GM23338 (cell line): ENCODE measurements around the gene SMAD9. TPM values are rescaled to one million over a fixed set of nuclear protein-coding genes. Genes with fewer than 3 reads are reported as not detected.

ENCODE experiments used
- ATAC-seq: fragments of 200-7000 bp; cut with Tn5 transposase; 3 replicates; pipeline ENCODE4 v1.9.1; 2020
- DNase-seq: peaks from one replicate; pipeline ENCODE4 v3.0.0-alpha.2; 2015; ENCODE audit warnings: low spot score
- H2AFZ ChIP-seq: fragments of 200-600 bp; sonication (generic); 2 replicates; pipeline ENCODE4 v1.8.0; 2016; ENCODE audit warnings: antibody characterized with exemption, mild to moderate bottlenecking, moderate library complexity
- H3F3A ChIP-seq: fragments of 200-600 bp; sonication (generic); replicated peaks from 2 replicates; pipeline ENCODE4 v1.8.0; 2017; ENCODE audit warnings: antibody characterized with exemption, mixed run types, low read depth
- H3K27ac ChIP-seq: fragments of 200-600 bp; sonication (generic); 2 replicates; pipeline ENCODE4 v1.6.1; 2016; ENCODE audit warnings: low read depth
- H3K27me3 ChIP-seq: fragments of 200-600 bp; sonication (generic); 2 replicates; pipeline ENCODE4 v1.8.0; 2016; ENCODE audit warnings: mild to moderate bottlenecking, mixed run types, moderate library complexity; ENCODE audit not compliant: insufficient read depth
- H3K36me3 ChIP-seq: fragments of 200-600 bp; sonication (generic); 2 replicates; pipeline ENCODE4 v1.8.0; 2016; ENCODE audit warnings: mild to moderate bottlenecking; ENCODE audit not compliant: insufficient read depth
- H3K4me1 ChIP-seq: fragments of 200-600 bp; sonication (generic); 2 replicates; pipeline ENCODE4 v1.8.0; 2016; ENCODE audit warnings: mild to moderate bottlenecking, moderate library complexity; ENCODE audit not compliant: insufficient read depth
- H3K4me2 ChIP-seq: fragments of 200-600 bp; sonication (generic); 2 replicates; pipeline ENCODE4 v1.7.1; 2017; ENCODE audit warnings: mixed run types
- H3K4me3 ChIP-seq: fragments of 200-600 bp; sonication (generic); 2 replicates; pipeline ENCODE4 v1.6.1; 2016; ENCODE audit warnings: mixed run types
- H3K79me2 ChIP-seq: fragments of 200-600 bp; sonication (generic); replicated peaks from 2 replicates; pipeline ENCODE4 v1.8.0; 2017; ENCODE audit warnings: mild to moderate bottlenecking; ENCODE audit not compliant: insufficient read depth
- H3K9me2 ChIP-seq: fragments of 200-600 bp; sonication (generic); 2 replicates; pipeline ENCODE4 v1.8.0; 2017; ENCODE audit not compliant: insufficient read depth
- H4K20me1 ChIP-seq: fragments of 200-600 bp; sonication (generic); replicated peaks from 2 replicates; pipeline ENCODE4 v1.8.0; 2017; ENCODE audit warnings: mild to moderate bottlenecking; ENCODE audit not compliant: insufficient read depth
- H3K27ac Mint-ChIP-seq: 2 replicates; pipeline ENCODE4 v1.8.0; 2020; ENCODE audit warnings: inconsistent platforms, mild to moderate bottlenecking, moderate library complexity, mixed read lengths
- H3K27me3 Mint-ChIP-seq: 3 replicates; pipeline ENCODE4 v1.8.0; 2022; ENCODE audit warnings: low read depth, mild to moderate bottlenecking, moderate library complexity, mixed read lengths, inconsistent platforms; ENCODE audit not compliant: insufficient read depth, poor library complexity
- H3K36me3 Mint-ChIP-seq: 3 replicates; pipeline ENCODE4 v1.8.0; 2021; ENCODE audit warnings: low read depth, mild to moderate bottlenecking, inconsistent platforms, moderate library complexity, mixed read lengths
- H3K4me1 Mint-ChIP-seq: 3 replicates; pipeline ENCODE4 v1.8.0; 2020; ENCODE audit warnings: mild to moderate bottlenecking, inconsistent platforms, mixed read lengths
- H3K4me3 Mint-ChIP-seq: 3 replicates; pipeline ENCODE4 v1.8.0; 2021; ENCODE audit warnings: moderate library complexity, mild to moderate bottlenecking, inconsistent platforms, mixed read lengths
- H3K9me3 Mint-ChIP-seq: 3 replicates; pipeline ENCODE4 v1.8.0; 2020; ENCODE audit warnings: moderate library complexity, mild to moderate bottlenecking, inconsistent platforms, mixed read lengths
- CREB1 ChIP-seq: fragments of 250-450 bp; sonication (Bioruptor Pico); IDR thresholded peaks from 2 replicates; pipeline ENCODE4 v1.5.0; 2020; ENCODE audit warnings: low read depth, mild to moderate bottlenecking, moderate library complexity
- EZH2 ChIP-seq: fragments of 200-600 bp; sonication (generic); IDR thresholded peaks from one replicate; pipeline ENCODE4 v1.8.0; 2017; ENCODE audit warnings: antibody characterized with exemption, mild to moderate bottlenecking, low read depth; ENCODE audit not compliant: unreplicated experiment
- EZH2phosphoT487 ChIP-seq: fragments of 200-600 bp; sonication (generic); IDR thresholded peaks from one replicate; pipeline ENCODE4 v1.8.1; 2018; ENCODE audit warnings: antibody characterized with exemption; ENCODE audit not compliant: unreplicated experiment
- JUNB ChIP-seq: IDR thresholded peaks from one replicate; pipeline ENCODE4 v1.6.1; 2016; ENCODE audit warnings: antibody characterized with exemption; ENCODE audit not compliant: unreplicated experiment
- NANOG ChIP-seq: IDR thresholded peaks from 2 replicates; pipeline ENCODE4 v1.6.1; 2016; ENCODE audit warnings: antibody characterized with exemption, borderline replicate concordance
- POLR2AphosphoS5 ChIP-seq: IDR thresholded peaks from 2 replicates; pipeline ENCODE4 v1.6.1; 2016; ENCODE audit warnings: antibody characterized with exemption, low read depth
- STAT1 ChIP-seq: IDR thresholded peaks from one replicate; pipeline ENCODE4 v1.6.1; 2016; ENCODE audit warnings: antibody characterized with exemption; ENCODE audit not compliant: unreplicated experiment
- ZNF114 ChIP-seq: fragments of 250-450 bp; sonication (Bioruptor Pico); IDR thresholded peaks from 2 replicates; pipeline ENCODE4 v1.5.0; 2020; ENCODE audit warnings: mild to moderate bottlenecking, moderate library complexity
- ZNF331 ChIP-seq: fragments of 250-450 bp; sonication (Bioruptor Pico); IDR thresholded peaks from 2 replicates; pipeline ENCODE4 v1.5.0; 2020; ENCODE audit warnings: low read depth, mild to moderate bottlenecking, moderate library complexity
- polyA plus RNA-seq: library from polyadenylated mRNA; unstranded; fragments of >200 nt; fragmentation: Nextera tagmentation; extraction: Ambion mirVana; gene quantifications from 2 replicates; pipeline ENCODE4 v1.2.1, GENCODE V29; 2016
- total RNA-seq: library from RNA; depleted of rRNA; stranded (reverse); fragments of >200 nt; shearing (Covaris generic); gene quantifications from 2 replicates; pipeline ENCODE4 v1.2.3, GENCODE V29; 2014
- TF ChIP-seq, protein P1 (sequence below): fragments of 250-450 bp; sonication (Bioruptor Pico); IDR thresholded peaks from 2 replicates; pipeline ENCODE4 v1.5.0; 2020; ENCODE audit warnings: mild to moderate bottlenecking, moderate library complexity
- TF ChIP-seq, protein P2 (sequence below), 2 experiments: fragments of 200-600 bp in 1 of 2; sonication (generic) in 1 of 2; conservative IDR thresholded peaks; 2 replicates each; pipeline versions ENCODE4 v1.5.1 to v1.6.1; 2016 to 2017; ENCODE audit warnings: antibody characterized with exemption in 2 of 2, low read depth in 2 of 2, mild to moderate bottlenecking in 2 of 2, moderate library complexity in 1 of 2
- TF ChIP-seq, protein P3 (sequence below): IDR thresholded peaks from 2 replicates; pipeline ENCODE4 v1.6.1; 2016; ENCODE audit warnings: antibody characterized with exemption

Gene SMAD9
- total and polyA plus RNA-seq, 2 experiments from 2014 or later = 0.95 to 1.3 TPM

DNA sequence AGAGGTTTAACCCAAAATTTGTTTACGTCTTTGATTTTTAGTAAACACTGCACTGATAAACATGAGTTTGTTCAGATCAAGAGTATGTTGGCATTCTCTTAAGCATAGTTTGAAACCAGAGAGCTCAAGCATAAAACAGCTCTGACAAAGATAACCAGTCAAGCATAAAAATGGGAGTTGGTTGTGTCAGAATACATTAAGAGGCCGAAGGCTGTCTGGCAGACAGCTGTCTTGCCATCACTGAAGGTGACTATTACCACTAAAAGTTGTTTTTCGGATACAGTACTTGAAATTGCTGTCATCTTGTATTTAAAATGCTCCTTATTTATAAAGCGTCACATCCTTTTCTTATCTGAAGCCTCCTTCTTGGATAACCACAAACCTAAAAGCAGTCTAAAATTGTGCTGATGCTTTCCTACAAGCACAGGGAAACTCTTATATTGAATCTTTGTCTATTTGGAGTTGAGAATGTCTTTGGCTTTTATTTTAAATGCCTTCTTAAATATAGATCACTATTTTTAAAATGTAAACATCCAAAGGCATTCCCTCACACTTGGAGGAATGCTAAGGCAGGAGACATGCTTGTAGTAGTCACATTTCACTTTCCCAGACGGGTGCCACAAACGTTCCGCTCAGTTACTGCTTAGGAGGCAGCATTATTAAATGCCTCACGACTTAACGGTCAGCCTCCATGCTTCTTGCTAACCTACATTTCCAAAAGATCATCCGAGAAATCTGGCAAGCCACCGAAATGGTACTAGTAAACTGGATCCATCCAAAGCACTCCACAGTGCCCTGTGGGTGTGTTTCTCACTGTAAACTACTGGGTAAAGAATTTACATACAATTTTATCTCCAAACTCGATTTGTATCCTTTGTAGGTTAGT is 1.5 kb downstream of the SMAD9 start (continued):
- TF ChIP-seq, protein P1, sequence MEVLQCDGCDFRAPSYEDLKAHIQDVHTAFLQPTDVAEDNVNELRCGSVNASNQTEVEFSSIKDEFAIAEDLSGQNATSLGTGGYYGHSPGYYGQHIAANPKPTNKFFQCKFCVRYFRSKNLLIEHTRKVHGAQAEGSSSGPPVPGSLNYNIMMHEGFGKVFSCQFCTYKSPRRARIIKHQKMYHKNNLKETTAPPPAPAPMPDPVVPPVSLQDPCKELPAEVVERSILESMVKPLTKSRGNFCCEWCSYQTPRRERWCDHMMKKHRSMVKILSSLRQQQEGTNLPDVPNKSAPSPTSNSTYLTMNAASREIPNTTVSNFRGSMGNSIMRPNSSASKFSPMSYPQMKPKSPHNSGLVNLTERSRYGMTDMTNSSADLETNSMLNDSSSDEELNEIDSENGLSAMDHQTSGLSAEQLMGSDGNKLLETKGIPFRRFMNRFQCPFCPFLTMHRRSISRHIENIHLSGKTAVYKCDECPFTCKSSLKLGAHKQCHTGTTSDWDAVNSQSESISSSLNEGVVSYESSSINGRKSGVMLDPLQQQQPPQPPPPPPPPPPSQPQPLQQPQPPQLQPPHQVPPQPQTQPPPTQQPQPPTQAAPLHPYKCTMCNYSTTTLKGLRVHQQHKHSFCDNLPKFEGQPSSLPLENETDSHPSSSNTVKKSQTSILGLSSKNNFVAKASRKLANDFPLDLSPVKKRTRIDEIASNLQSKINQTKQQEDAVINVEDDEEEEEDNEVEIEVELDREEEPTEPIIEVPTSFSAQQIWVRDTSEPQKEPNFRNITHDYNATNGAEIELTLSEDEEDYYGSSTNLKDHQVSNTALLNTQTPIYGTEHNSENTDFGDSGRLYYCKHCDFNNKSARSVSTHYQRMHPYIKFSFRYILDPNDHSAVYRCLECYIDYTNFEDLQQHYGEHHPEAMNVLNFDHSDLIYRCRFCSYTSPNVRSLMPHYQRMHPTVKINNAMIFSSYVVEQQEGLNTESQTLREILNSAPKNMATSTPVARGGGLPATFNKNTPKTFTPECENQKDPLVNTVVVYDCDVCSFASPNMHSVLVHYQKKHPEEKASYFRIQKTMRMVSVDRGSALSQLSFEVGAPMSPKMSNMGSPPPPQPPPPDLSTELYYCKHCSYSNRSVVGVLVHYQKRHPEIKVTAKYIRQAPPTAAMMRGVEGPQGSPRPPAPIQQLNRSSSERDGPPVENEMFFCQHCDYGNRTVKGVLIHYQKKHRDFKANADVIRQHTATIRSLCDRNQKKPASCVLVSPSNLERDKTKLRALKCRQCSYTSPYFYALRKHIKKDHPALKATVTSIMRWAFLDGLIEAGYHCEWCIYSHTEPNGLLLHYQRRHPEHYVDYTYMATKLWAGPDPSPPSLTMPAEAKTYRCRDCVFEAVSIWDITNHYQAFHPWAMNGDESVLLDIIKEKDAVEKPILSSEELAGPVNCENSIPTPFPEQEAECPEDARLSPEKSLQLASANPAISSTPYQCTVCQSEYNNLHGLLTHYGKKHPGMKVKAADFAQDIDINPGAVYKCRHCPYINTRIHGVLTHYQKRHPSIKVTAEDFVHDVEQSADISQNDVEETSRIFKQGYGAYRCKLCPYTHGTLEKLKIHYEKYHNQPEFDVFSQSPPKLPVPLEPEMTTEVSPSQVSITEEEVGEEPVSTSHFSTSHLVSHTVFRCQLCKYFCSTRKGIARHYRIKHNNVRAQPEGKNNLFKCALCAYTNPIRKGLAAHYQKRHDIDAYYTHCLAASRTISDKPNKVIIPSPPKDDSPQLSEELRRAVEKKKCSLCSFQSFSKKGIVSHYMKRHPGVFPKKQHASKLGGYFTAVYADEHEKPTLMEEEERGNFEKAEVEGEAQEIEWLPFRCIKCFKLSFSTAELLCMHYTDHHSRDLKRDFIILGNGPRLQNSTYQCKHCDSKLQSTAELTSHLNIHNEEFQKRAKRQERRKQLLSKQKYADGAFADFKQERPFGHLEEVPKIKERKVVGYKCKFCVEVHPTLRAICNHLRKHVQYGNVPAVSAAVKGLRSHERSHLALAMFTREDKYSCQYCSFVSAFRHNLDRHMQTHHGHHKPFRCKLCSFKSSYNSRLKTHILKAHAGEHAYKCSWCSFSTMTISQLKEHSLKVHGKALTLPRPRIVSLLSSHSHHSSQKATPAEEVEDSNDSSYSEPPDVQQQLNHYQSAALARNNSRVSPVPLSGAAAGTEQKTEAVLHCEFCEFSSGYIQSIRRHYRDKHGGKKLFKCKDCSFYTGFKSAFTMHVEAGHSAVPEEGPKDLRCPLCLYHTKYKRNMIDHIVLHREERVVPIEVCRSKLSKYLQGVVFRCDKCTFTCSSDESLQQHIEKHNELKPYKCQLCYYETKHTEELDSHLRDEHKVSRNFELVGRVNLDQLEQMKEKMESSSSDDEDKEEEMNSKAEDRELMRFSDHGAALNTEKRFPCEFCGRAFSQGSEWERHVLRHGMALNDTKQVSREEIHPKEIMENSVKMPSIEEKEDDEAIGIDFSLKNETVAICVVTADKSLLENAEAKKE (CRISPR knock-in tag) = no peak
- TF ChIP-seq, protein P2, sequence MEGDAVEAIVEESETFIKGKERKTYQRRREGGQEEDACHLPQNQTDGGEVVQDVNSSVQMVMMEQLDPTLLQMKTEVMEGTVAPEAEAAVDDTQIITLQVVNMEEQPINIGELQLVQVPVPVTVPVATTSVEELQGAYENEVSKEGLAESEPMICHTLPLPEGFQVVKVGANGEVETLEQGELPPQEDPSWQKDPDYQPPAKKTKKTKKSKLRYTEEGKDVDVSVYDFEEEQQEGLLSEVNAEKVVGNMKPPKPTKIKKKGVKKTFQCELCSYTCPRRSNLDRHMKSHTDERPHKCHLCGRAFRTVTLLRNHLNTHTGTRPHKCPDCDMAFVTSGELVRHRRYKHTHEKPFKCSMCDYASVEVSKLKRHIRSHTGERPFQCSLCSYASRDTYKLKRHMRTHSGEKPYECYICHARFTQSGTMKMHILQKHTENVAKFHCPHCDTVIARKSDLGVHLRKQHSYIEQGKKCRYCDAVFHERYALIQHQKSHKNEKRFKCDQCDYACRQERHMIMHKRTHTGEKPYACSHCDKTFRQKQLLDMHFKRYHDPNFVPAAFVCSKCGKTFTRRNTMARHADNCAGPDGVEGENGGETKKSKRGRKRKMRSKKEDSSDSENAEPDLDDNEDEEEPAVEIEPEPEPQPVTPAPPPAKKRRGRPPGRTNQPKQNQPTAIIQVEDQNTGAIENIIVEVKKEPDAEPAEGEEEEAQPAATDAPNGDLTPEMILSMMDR (conservative IDR thresholded peaks at IDR 0.05; ENCODE audit: low read depth in 2 of 2) = no peak
- TF ChIP-seq EZH2phosphoT487 (no peak), NANOG (no peak), EZH2 (no peak)

DNA sequence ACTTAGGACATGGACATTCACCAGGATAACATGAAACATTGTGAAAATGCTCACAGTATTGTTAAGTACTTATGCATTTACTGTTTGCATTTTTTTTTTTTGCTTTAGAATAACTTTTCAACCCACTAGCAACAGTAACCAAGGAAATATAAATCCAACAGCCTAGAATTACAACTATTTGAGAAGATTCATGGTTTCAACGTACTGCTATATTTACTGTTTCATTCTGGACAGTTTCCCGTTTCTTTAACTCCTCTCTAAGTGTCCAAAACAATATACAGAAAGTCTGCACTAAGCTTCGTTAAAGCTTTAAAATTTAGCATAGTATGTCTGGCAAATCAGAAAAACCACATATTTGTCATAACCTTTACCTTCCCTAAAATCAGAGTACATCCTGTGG is 2.7 kb downstream of the SMAD9 start:
- no peak overlapping the region for H3K4me2 ChIP-seq
- no peaks in the 10 kb centered on the region for H3K79me2 ChIP-seq
- H3K4me3 ChIP-seq = no peak overlapping the region
- H3K9me2 ChIP-seq = no peaks in the 10 kb centered on the region
- ATAC-seq = no peak
- H3K9me3 Mint-ChIP-seq = no peaks in the 10 kb centered on the region
- peaks cover 15% of the 10 kb centered on the region; the same call in 1 of the 2 replicates for H3F3A ChIP-seq
- H3K4me1 ChIP-seq = peaks cover 15% of the 10 kb centered on the region
- H3K4me3 Mint-ChIP-seq = no peak overlapping the region
- peaks cover 45% of the 10 kb centered on the region for H3K27me3 ChIP-seq
- no peak overlapping the region for H3K27ac Mint-ChIP-seq
- H4K20me1 ChIP-seq = no peaks in the 10 kb centered on the region; the same call in 1 of the 2 replicates
- no peak overlapping the region for H3K27ac ChIP-seq
- no peaks in the 10 kb centered on the region for H3K36me3 Mint-ChIP-seq
- peaks cover 23% of the 10 kb centered on the region for H3K27me3 Mint-ChIP-seq
- no peaks in the 10 kb centered on the region for H3K36me3 ChIP-seq
- H3K4me1 Mint-ChIP-seq = peaks cover 8% of the 10 kb centered on the region; the same call in 2 of the 3 replicates
- H2AFZ ChIP-seq = no peak overlapping the region
- no peak for DNase-seq
- TF ChIP-seq ZNF114 (CRISPR knock-in tag) (no peak), STAT1 (no peak), POLR2AphosphoS5 (no peak), NANOG (no peak), JUNB (no peak), EZH2 (no peak), EZH2phosphoT487 (no peak), ZNF331 (no peak), CREB1 (no peak)
- TF ChIP-seq, protein P2 (conservative IDR thresholded peaks at IDR 0.05; ENCODE audit: low read depth in 2 of 2) = no peak
- TF ChIP-seq, protein P3, sequence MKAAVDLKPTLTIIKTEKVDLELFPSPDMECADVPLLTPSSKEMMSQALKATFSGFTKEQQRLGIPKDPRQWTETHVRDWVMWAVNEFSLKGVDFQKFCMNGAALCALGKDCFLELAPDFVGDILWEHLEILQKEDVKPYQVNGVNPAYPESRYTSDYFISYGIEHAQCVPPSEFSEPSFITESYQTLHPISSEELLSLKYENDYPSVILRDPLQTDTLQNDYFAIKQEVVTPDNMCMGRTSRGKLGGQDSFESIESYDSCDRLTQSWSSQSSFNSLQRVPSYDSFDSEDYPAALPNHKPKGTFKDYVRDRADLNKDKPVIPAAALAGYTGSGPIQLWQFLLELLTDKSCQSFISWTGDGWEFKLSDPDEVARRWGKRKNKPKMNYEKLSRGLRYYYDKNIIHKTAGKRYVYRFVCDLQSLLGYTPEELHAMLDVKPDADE = no peak
